Fibroblast of lung (primary cell): ENCODE measurements around the gene PPP1R3C.

Experiments
- CTCF ChIP-seq, 2 donors: IDR thresholded peaks in 1 of 2; conservative IDR thresholded peaks in 1 of 2; 1 replicate in 1 of 2; 2 replicates in 1 of 2; pipeline ENCODE4 v1.5.1; 2011 to 2012; ENCODE audit warnings: low read length in 2 of 2, control low read depth in 1 of 2, inconsistent platforms in 1 of 2, low read depth in 1 of 2, mild to moderate bottlenecking in 1 of 2
- EZH2 ChIP-seq: IDR thresholded peaks from 2 replicates; pipeline ENCODE4 v1.5.1; 2012; ENCODE audit warnings: low read length, control low read depth, mild to moderate bottlenecking; ENCODE audit errors: missing control alignments

GRCh38 chr10:91632671-91633550, at the start of gene PPP1R3C:
- TF ChIP-seq CTCF (conservative IDR thresholded peaks at IDR 0.05 in 1 of 2, IDR thresholded peaks at IDR 0.05 in 1 of 2; ENCODE audit: low read depth in 1 of 2, low read length in 2 of 2) (peak; percentile 35 to 42), EZH2 (no peak)
